ENCODE data around the gene C19orf44. TPM values are rescaled to one million over a fixed set of nuclear protein-coding genes. Genes with fewer than 3 reads are reported as not detected.

Gene C19orf44
- total and polyA plus RNA-seq, 3 donors from 2014 or later: 13.6 to 40.9 (median 35.4) TPM

GRCh38 chr19:16516381-16516780 lies 20.2 kb downstream of the C19orf44 start:
- Histone ChIP-seq H3K27ac (no peak overlapping the region), H3K4me1 (peaks cover 5% of the 10 kb centered on the region), H3K36me3 (ENCODE audit: low read depth, missing control alignments) (no peaks in the 10 kb centered on the region), H3K9me3 (no peaks in the 10 kb centered on the region), H3K4me3 (no peak overlapping the region), H3K27me3 (no peaks in the 10 kb centered on the region)
- no peak for TF ChIP-seq POLR2A (IDR thresholded peaks at IDR 0.05)
- TF ChIP-seq, protein P1, sequence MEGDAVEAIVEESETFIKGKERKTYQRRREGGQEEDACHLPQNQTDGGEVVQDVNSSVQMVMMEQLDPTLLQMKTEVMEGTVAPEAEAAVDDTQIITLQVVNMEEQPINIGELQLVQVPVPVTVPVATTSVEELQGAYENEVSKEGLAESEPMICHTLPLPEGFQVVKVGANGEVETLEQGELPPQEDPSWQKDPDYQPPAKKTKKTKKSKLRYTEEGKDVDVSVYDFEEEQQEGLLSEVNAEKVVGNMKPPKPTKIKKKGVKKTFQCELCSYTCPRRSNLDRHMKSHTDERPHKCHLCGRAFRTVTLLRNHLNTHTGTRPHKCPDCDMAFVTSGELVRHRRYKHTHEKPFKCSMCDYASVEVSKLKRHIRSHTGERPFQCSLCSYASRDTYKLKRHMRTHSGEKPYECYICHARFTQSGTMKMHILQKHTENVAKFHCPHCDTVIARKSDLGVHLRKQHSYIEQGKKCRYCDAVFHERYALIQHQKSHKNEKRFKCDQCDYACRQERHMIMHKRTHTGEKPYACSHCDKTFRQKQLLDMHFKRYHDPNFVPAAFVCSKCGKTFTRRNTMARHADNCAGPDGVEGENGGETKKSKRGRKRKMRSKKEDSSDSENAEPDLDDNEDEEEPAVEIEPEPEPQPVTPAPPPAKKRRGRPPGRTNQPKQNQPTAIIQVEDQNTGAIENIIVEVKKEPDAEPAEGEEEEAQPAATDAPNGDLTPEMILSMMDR (IDR thresholded peaks at IDR 0.05): no peak
- DNase-seq: no peak
- intact Hi-C loops (cut with DNase I; ENCODE audit: low total_unique reads): no loop called here
- 92% methylated on average over 15 of the region's 15 CpGs for WGBS, 2 donors

DNA sequence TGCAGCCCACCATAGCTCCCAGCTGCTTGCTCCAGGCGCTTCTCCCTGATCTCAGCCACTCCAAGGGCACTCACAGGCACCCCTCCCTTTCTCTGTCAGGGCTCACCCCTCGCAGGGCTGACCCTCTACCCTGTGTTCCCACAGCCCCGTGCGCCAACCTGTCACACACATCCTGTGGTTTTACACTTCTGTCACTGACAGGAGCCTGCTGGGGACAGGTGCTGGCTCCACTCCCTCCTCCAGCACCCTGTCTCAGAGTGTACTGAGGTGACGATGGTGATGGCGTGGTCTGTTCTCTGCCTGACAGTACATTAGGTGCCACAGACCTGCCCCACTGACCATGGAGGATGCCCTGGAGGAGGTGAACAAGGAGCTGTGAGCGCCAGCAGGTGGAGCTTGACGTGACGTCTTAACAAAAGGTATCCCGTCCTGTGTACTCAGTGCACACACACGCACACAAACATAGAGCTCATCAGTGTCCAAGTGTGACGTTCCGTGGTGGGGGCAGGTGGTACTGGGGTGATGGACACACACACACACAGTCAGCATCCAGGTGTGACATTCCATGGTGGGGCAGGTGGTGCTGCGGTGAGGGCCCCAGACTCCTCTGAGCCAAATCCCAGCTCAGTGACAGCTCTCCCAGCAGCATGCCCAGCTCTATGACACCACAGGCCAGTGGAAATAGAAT lies 20.9 kb downstream of the C19orf44 start:
- TF ChIP-seq POLR2A (IDR thresholded peaks at IDR 0.05): no peak
- TF ChIP-seq, protein P1 (IDR thresholded peaks at IDR 0.05): no peak
- Histone ChIP-seq H3K27ac (no peak overlapping the region), H3K4me3 (no peak overlapping the region), H3K4me1 (peaks cover 5% of the 10 kb centered on the region), H3K27me3 (no peaks in the 10 kb centered on the region), H3K36me3 (ENCODE audit: low read depth, missing control alignments) (no peaks in the 10 kb centered on the region), H3K9me3 (no peaks in the 10 kb centered on the region)
- DNase-seq: no peak
- intact Hi-C loops (cut with DNase I; ENCODE audit: low total_unique reads): no loop called here
- WGBS, 2 donors: 85 to 88% methylated on average over 10 to 14 of the region's 14 CpGs

- intact Hi-C loops (cut with DNase I; ENCODE audit: low total_unique reads): no loop called here
Observed at GRCh38 chr19:16518061-16518460, 21.9 kb downstream of the C19orf44 start.

DNA sequence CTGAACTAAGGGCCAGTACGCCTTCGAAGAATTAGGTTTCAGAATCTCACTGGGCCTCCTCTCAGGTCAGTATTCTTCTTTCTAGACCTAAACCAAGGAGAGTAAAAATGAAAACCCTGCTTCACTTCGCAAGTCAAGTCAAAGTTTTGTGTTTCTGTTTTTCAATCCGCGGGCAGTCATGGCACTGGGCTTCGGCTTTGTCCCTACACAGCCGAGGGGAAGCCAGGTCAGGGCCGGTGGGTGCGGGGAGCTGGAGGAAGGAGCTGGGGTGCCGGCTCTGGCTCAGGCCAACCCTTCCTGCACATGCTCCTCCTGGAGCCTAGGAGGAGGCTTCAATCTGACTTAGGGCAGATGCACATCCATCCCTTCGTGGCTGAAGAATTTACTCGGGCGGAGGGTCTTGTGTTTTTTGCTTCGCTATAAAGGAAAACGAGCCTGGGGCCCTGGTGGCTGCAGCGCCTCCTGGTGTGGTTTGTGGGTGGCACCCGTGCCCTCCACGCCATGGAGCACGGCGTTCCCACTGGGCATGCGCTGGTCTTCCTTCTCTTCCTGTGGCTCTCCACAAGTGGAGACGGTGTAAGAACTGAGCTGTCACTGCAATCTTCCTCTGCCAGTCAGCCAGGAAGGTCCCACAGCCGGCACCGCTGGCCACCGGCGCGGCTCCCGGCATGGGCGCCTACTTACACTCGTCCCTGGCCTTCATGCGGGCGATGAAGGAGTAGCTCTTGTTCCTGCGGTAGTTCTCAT lies 22.5 kb downstream of the C19orf44 start:
- Histone ChIP-seq H3K9me3 (no peaks in the 10 kb centered on the region), H3K27me3 (no peaks in the 10 kb centered on the region), H3K4me1 (peaks cover 5% of the 10 kb centered on the region), H3K27ac (no peak overlapping the region), H3K36me3 (ENCODE audit: low read depth, missing control alignments) (no peaks in the 10 kb centered on the region), H3K4me3 (no peak overlapping the region)
- 90 to 91% methylated on average over 30 to 33 of the region's 33 CpGs for whole genome bisulfite sequencing, 2 donors
- intact Hi-C loops (cut with DNase I; ENCODE audit: low total_unique reads): no loop called here
- TF ChIP-seq, protein P1 (IDR thresholded peaks at IDR 0.05): no peak
- no peak for TF ChIP-seq POLR2A (IDR thresholded peaks at IDR 0.05)
- no peak for DNase-seq

More at GRCh38 chr19:16518061-16518460, 21.9 kb downstream of the C19orf44 start:
- TF ChIP-seq POLR2A (IDR thresholded peaks at IDR 0.05): no peak
- TF ChIP-seq, protein P1 (IDR thresholded peaks at IDR 0.05): no peak
- DNase-seq: no peak
- Histone ChIP-seq H3K4me1 (peaks cover 5% of the 10 kb centered on the region), H3K27me3 (no peaks in the 10 kb centered on the region), H3K36me3 (ENCODE audit: low read depth, missing control alignments) (no peaks in the 10 kb centered on the region), H3K27ac (no peak overlapping the region), H3K9me3 (no peaks in the 10 kb centered on the region), H3K4me3 (no peak overlapping the region)
- WGBS, 2 donors: 83% methylated on average over 14 of the region's 14 CpGs
